Activated CD8-positive, alpha-beta memory T cell treated with anti-CD3 and anti-CD28 coated beads, Interleukin-2, amount 50 U/mL, for 24 hours (primary cell): ENCODE data around the gene TDRD6.
"Not testable (repeated sequence)": the region's sequence is repeated elsewhere in the genome, so short reads cannot be mapped to it uniquely, and the experiment has no call there.

ENCODE experiments used
- DNase-seq: peaks from one replicate; pipeline ENCODE4 v3.0.0-alpha.2; 2020; ENCODE audit errors: extremely low read depth

TDRD6 gene

DNA sequence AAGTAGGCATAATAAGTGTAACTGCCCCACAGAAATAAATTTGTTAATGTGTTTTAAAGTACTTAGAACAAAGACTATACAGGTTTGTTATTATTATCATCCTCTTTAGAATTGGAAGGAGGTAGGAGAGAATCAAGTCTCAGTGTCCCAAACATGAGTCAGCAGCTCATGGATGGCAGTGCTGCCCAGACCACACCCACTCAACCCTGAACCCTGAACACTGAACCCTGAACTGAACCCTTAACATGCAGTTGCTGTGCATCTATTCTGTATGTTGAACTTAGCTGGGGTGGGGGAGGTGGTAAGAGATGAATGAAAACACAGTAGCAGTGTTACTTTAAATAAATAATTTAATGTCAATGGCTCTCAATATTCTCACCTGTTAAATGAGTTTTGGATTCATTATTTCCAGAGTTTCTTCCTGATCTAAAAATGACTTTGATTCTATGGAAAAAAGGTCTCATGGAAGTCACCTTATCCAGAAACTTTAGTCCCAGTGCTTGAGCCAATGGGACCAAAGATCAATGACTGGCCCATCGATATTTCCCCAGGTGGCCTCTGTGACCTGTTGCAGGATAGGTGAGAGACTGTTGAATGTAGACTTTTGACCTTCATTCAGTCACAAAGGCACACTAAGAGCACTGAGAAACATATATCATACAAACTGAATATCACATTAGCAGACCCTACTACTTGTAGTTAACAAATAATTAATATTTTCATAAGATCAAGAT is 55.9 kb downstream of the TDRD6 start:
- no peak for DNase-seq

DNA sequence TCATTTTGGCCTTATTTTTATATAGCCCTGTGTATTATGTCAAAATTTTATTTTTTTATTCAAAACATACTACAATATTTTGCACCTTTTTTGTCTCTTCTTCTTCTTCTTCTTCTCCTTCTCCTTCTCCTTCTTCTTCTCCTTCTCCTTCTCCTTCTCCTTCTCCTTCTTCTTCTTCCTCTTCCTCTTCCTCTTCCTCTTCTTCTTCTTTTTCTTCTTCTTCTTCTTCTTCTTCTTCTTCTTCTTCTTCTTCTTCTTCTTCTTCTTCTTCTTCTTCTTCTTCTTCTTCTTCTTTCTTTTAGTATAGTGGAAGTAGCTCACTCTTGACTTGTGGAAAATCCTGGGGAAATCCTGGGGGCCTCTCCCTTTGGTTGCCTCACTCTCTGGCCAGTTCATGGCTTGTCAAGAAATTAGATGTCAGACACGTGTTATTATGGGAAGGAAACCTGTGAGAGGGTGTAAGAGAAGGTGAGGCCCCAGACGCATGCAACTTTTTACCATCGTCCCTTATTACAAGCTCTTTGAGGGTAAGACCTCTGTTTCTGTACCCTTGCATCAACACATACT is 56.6 kb downstream of the TDRD6 start:
- not testable (repeated sequence) for DNase-seq

DNA sequence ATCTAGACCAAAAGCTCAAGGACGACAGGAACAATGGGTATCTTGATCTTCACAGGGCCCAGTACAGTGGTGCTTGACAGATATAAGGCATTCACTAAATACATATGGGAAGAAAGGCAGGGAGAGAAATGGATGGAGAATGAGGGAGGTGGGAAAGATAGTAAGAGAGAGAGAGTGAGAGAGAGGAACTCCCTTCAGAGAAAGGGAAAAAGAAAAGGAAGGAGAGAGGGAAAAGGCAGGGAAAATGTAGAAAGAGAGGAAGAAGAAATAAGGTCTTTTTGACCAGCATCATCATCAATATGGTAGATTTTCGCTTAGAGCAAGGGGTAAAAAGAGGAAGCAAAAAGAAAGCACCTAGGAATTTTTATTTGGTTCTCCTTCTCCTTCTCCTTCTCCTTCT is 58.3 kb downstream of the TDRD6 start:
- DNase-seq: no peak

DNA sequence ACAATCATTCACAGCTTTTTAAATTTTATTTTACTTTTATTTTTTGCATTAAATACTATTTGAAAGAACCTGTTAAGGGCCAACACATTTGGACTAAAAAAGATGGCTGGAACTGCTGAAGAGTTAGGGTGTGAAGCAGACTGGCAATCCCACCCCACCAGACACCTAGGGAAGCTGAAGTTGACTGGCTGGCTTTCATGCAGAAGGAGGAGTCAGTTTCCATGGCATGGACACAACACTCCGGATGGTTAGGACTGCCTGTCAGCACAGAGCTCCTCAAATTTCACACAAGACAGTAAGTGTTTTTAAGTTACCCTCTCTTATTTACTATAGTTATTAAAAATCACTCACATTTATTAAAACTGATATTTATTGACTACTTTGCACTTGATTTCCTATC is 59.0 kb downstream of the TDRD6 start, which contains the start of gene ANKRD66:
TSS of gene ANKRD66 (plus strand) at position 238 of the 400 bp plus-strand sequence. CDS start 5,016 bp downstream, outside the sequence.
- DNase-seq: no peak

DNA sequence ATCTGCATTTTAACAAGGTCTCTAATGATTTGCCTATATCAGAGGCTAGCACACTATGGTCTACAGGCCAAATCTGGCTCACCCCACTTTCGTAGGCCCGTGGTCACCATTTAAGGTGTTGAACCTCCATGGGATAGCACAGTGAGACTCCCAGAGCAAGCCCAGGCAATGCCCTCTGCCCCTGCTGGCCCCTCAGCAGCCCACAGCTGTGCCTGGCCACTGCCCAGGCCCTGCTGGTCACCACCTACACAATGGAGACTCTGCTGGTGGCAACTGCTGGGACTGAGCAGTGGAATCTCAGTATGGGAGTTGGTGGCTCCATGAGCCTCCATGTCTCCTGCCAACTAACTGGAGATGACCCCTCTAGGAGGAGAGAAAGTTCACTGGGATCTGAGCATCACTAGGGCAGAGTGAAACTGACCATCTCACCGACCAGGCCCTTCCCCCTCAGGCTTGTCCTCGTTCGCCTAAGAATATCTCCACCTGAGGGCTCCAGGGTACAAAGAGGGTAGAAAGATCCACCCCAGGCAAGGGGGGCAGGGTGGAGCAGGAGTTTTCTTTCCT is 61.3 kb downstream of the TDRD6 start:
- no peak for DNase-seq

DNA sequence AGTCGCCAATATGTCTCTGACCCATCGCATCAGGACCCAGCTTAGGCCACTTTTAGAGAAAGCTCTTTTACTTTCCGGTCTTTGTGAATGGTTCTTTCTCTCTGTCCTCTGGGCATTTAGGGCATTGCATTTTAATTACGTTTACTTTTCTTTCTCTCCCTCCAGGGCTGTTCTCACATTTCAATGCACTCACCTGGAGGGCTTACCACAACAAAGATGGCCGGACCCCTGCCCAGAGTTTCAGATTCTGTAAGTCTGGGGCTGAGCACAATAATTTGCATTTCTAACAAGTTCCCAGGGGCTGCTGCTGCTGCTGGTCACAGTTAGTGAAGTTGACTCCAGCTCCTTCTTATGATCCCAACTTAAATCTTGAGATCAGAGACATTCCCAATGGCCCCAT is 62.0 kb downstream of the TDRD6 start:
- no peak for DNase-seq

DNA sequence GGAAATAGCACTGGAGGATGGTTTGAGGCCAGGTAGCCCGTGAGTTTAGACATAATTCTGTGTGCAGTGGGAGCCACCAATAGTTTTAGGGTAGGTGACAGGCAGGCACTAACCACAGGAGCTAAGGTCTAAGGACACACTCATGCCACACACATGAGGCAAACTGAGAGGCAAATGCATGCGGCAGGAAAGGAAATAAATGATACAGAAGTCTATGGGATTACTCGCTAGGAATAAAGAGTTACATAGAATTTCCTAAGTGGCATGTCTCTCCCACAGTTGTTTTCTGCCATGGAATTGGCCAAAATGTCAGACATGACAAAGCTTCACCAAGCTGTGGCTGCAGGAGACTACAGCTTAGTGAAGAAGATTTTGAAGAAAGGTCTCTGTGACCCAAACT is 64.0 kb downstream of the TDRD6 start:
- no peak for DNase-seq
